ENCODE data around the gene HCN1.

HCN1 gene

DNA sequence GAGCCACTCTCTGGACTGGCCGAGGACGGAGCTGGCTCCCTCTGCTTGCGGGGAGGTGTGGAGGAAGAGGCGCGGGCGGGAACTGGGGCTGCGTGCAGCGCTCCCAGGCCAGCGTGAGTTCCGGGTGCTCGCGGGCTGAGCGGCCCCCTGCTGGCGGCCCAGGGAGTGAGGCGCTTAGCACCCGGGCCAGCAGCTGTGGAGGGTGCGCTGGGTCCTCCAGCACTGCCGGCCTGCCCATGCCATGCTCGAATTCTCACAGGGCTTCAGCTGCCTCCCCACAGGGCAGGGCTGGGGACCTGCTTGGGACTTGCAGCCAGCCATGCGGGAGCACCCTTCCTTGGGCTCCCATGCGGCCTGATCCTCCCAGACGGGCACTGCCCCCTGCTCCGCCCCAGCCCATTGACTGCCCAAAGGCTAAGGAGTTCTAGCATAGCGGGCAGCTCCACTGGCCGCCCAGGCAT is 470.6 kb downstream of the HCN1 start:
- no peak overlapping the region for H3K9ac ChIP-seq
- H3K9me3 ChIP-seq (replicated peaks in 1 of 11) = peaks cover 6 to 9% (median 8%) of the 10 kb centered on the region in 11 experiments; a peak in 19 of 22 replicates
- no peak overlapping the region for H3K27ac ChIP-seq
- H3K27me3 ChIP-seq = no peaks in the 10 kb centered on the region
- TF ChIP-seq Cebpa-rat (IDR thresholded peaks at IDR 0.05) = no peak
- no peaks in the 10 kb centered on the region for H3K4me1 ChIP-seq
- H3K4me2 ChIP-seq = no peak overlapping the region
- H3K4me3 ChIP-seq = no peak overlapping the region
- H3K36me3 ChIP-seq = no peaks in the 10 kb centered on the region
- no peaks in the 10 kb centered on the region for H4K20me1 ChIP-seq

DNA sequence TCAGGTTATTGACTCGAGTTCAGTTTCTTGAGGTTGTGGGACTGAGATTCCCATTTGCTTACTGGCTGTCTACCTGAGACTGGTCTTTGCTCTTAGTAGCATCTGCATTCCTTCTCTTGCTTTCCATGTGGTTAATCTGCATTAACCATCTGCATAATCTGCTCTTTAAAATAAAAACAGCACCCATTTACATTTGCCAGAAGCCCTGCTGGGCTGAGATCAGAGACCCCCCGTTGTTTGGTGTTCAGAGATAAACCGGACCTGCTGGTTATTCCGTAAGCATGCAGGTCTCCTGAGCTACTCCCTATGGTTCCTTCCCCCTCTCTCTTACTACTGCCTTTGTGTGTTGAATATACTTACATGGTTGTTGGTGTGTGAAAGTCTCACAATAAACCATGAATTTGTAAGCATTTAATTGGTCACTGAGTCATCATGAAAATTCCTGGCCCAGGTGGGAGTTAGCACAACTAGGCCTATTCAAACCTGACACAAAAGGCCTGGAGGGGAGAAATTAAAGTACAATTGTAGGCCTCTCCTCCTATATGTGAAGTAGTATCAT is 490.7 kb downstream of the HCN1 start:
- H3K9me3 ChIP-seq (replicated peaks in 1 of 11) = no peaks in the 10 kb centered on the region
- no peaks in the 10 kb centered on the region for H3K4me1 ChIP-seq
- H3K9ac ChIP-seq = no peak overlapping the region
- no peaks in the 10 kb centered on the region for H3K36me3 ChIP-seq
- no peaks in the 10 kb centered on the region for H4K20me1 ChIP-seq
- H3K27me3 ChIP-seq = no peaks in the 10 kb centered on the region
- no peak overlapping the region for H3K4me2 ChIP-seq
- H3K27ac ChIP-seq = no peak overlapping the region
- no peak overlapping the region for H3K4me3 ChIP-seq
- TF ChIP-seq Cebpa-rat (IDR thresholded peaks at IDR 0.05) = no peak
